OCI-M2 (cell line): Measurements from ENCODE around the gene SLC41A2.
"Not testable (repeated sequence)": the region's sequence is repeated elsewhere in the genome, so short reads cannot be mapped to it uniquely, and the experiment has no call there.

ENCODE experiments used
- DNase-seq: peaks from one replicate; lab custom pipeline; 2025; ENCODE audit not compliant: unreplicated experiment; lab: John Stamatoyannopoulos, UW

The SLC41A2 gene, protein sequence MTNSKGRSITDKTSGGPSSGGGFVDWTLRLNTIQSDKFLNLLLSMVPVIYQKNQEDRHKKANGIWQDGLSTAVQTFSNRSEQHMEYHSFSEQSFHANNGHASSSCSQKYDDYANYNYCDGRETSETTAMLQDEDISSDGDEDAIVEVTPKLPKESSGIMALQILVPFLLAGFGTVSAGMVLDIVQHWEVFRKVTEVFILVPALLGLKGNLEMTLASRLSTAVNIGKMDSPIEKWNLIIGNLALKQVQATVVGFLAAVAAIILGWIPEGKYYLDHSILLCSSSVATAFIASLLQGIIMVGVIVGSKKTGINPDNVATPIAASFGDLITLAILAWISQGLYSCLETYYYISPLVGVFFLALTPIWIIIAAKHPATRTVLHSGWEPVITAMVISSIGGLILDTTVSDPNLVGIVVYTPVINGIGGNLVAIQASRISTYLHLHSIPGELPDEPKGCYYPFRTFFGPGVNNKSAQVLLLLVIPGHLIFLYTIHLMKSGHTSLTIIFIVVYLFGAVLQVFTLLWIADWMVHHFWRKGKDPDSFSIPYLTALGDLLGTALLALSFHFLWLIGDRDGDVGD

DNA sequence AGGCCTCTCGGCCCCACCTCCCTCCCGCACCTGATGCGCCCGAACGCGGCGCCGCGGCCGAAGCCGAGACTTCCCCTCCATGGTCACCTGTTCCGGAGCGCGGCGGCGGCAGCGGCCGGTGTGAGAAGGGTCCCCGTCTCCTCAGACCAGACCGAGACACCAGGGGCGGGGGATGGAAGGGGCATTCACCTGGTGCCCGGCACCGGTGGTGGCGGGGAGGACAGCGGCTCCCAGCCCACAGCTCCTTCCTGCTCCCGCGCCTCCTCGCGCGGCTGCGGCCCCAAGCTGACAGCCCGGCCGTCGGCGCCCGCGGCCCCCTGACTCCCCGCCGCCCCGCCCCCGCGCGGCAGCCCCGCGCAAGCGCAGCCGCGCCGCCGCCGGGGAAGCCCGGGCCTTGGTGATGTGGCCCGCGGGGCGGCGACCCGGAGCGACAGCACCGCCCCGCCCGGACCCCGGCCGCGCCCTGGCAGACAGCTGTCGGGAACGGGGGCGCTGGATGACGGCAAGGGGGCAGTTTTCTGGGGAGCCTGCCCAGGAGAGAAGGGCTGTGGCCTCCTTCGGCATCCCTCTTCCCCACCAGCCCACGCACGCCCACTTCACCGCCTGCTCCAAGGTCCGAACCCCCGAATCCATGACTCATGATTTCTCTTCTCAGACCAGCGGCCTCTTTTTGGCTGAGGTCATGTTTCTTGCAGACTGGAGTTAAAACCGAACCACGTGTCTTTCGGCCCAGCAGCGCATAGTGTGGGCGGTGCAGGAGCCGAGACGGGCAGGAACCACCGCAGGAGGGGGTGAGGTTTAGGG is at the start of gene SLC41A2:
Gene SLC41A2, minus strand, starts transcription at position 290 of the 804 bp plus-strand sequence. CDS start 29,763 bp downstream, outside the sequence.
- DNase-seq, result no peak

DNA sequence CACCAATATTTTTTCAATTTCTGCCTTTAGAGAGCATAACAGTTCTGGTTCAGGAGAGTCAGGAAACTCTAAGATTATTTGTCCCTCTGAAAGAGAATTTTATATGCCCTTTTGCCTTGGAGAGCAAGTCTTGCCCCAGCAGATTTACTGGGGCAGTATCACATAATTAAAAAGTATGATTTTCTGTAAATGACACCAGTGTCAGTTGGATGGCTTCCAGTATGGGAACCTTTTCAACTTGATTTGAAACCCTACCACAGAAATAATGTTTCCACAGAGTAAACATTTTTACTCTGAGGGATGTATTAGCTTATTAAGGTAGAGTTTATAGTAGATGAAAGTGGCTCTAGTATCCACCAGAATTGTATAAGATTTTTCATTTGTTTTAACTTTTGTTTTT is 43.4 kb upstream of the SLC41A2 start:
- no peak for DNase-seq

DNA sequence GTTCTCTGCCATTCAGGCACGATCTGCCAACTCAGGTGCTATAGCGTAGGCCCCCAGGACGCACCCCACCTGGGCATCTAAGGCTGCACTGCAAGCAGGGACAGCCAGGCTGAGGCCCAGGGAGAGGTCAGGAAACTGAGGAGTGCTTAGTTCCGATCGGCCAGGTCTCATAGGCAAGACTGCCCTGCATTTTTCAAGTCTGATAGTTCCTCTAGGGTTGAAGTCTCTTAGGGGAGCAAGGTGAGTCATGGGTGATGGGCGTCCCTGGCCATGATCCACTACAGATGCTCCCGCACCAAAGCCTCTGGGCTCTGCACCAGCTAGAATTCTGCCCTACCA is 41.2 kb upstream of the SLC41A2 start:
- DNase-seq, result no peak

GRCh38 chr12:104998423-104999346 is 40.6 kb upstream of the SLC41A2 start:
- no peak for DNase-seq

- DNase-seq, result no peak
Measured at GRCh38 chr12:104997541-104997940, 39.5 kb upstream of the SLC41A2 start.

GRCh38 chr12:104994336-104994735 is 36.2 kb upstream of the SLC41A2 start:
- no peak for DNase-seq

GRCh38 chr12:104991565-104992128 is 33.6 kb upstream of the SLC41A2 start:
- DNase-seq, result no peak

GRCh38 chr12:104990950-104991349 is 32.9 kb upstream of the SLC41A2 start:
- no peak for DNase-seq

DNA sequence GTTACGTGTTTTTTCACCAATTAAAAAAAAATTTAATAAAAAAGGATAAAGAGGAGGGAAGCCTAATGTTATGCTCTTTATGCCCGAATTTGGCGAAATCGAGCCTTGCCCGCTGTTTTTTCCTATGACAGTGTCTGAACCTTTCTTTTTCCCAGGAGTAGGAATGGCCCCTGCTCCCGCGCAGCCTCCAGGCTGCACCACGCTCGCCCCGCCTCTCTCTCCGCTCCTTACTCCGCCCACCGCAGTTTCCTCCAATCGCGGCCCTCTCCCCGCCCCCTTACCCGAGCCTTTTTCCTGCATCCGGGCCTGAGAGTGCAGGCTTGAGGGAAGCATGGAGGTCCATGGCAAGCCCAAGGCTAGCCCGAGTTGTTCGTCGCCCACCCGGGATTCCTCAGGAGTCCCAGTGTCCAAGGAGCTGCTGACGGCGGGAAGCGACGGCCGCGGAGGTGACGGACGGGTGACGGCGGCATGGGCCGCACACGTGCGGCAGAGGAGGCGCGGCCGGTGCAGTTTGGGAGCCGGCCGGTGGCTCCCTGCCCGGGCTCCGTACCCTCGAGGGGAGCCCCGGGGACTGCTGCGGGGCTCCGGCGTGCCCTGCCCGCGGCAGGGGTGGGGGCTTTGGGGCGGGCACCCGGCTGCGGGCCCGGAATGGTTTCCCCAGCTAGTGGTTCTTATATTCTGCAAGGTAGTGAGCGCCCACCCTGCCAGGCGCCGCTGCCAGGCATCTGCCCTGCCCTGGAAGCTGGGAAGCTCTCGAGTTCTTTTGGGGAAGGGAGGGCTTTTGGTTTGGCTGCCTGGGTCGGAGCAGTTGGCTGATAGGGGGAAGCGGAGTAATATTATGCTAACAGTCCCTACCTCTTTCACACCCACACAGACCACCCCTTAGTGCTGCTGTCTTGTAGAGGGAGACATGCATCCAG is 28.2 kb upstream of the SLC41A2 start, which contains the start of gene NOPCHAP1:
Gene NOPCHAP1, plus strand, starts transcription at position 295 of the 920 bp plus-strand sequence. Its CDS starts 37 bp downstream, at position 332.
- DNase-seq, result peak; percentile 48

- no peak for DNase-seq
Measured at GRCh38 chr12:104985206-104985605, 27.1 kb upstream of the SLC41A2 start.

GRCh38 chr12:104977688-104978087 is 19.6 kb upstream of the SLC41A2 start:
- DNase-seq, result not testable (repeated sequence)

DNA sequence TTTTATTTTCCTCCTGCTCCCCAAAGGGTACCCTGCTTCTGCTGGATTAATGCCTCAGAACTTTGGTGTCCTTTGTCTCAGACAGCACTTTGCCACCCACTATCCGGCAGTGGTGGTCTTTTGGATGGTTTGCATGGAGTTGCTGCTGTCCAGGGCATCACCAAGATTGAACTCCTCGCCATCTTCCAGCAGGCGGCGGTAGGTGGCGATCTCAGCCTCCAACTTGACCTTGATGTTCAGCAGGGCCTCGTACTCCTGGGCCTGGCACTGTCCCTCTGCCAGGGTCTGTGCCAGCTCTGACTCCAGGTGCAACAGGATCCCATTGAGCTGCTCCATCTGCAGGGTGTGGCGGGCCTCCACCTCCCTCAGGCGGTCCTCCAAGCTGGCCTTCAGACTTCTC is 18.6 kb upstream of the SLC41A2 start:
- DNase-seq, result no peak

DNA sequence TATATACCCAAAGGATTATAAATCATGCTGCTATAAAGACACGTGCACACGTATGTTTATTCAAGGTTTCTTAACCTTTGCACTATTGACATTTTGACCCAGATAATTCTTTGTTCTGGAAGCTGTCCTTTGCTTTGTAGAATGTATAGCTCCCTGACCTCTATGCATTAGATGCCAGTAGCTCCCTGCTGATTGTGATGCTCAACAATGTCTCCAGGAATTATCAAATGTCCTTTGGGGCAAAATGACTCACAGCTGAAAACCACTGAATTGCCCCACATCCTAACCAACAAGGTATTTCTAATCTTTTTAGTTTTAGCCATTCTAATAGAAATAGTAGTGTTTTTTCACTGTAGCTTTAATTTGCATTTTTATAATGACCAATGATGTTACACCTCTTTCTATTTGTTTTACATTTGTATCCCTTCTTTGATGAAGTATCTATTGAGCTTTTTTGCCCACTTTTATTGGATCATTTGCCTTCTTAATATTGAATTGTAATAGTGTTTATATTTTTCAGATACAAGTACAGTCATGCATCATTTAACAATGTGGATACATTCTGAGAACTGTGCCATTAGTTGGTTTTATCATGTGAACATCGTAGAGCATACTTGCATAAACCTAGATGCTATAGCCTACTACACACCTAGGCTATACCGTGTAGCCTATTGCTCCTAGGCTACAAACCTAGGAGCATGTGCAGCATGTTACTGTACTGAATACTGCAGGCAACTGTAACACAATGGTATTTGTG is 17.7 kb upstream of the SLC41A2 start:
- no peak for DNase-seq

- no peak for DNase-seq
Measured at GRCh38 chr12:104974626-104975290, 16.7 kb upstream of the SLC41A2 start.

GRCh38 chr12:104973250-104973649 is 15.2 kb upstream of the SLC41A2 start:
- DNase-seq, result no peak

- no peak for DNase-seq
Measured at GRCh38 chr12:104971306-104971705, 13.2 kb upstream of the SLC41A2 start.

DNA sequence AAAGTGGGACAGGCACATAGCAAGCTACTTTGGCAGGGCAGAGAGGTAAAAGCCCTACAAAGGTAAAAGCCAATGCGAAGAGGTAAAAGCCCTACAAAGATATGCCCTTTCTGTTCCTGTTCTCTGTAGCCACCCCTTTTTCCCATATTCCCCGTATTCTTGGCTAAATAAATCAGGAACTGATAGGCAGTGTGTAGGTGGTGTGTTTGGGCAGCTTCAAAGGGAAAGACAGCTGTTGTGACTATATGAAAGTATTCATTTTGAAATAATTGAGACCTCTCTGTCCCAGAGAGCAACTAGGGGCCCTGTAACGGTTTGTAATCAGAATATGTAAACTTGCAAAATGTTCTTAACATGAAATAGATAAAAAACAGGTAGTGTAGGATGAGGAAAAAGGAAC is 11.3 kb upstream of the SLC41A2 start:
- no peak for DNase-seq

DNA sequence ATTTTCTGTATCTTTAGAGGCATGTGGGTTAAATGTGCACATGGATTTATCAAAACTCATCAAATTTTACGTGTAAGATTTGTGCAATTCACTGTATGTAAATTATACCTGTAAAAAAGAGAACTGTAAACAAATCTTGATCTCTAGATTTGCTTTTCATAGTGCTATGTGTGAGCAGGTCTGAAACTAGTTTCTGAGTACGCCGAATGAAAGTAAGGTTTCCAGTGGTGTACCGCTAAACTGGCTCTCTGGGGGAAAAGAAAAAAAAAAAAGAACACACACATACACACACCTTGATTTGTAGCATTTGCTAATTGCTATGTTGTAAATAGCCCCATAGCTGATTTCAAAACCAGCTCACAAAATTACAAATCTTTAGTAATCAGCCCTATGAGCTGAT is 8.6 kb upstream of the SLC41A2 start:
- DNase-seq, result no peak
